H1 (cell line): Measurements from ENCODE around the gene FAT3. TPM values are rescaled to one million over a fixed set of nuclear protein-coding genes. Genes with fewer than 3 reads are reported as not detected.

Source experiments
- SP4 ChIP-seq: IDR thresholded peaks from 2 replicates; pipeline ENCODE4 v1.6.1; 2012; ENCODE audit warnings: low read length, inconsistent platforms
- polyA plus RNA-seq, 7 experiments: library from polyadenylated mRNA; depleted of rRNA in 3 of 7; stranded (reverse) in 5 of 7; unstranded in 2 of 7; fragments of >200 nt in 5 of 7; fragments of 200-250 nt in 2 of 7; gene quantifications; 1 replicate in 5 of 7; 2 replicates in 1 of 7; 4 replicates in 1 of 7; pipeline versions ENCODE4 v1.2.1 to v1.2.3, GENCODE V29; 2011 to 2013; ENCODE audit warnings: missing spikeins in 2 of 7, mixed read lengths in 2 of 7
- total RNA-seq: library from RNA; stranded (reverse); fragmentation: NEBNext Ultra II Directional; extraction: Animal tissue kit (Norgen Biotek cat#: 25700); gene quantifications from 2 replicates; pipeline ENCODE4 v1.2.1, GENCODE V29; 2021

Gene FAT3
- total and polyA plus RNA-seq, 2 of the 8 experiments (the other 6 are each of a cell fraction or from before 2014, with no cell fraction given) = 7.2 to 18.4 TPM

GRCh38 chr11:92179017-92179670 is 45.5 kb upstream of the FAT3 start (continued):
- no peak for TF ChIP-seq SP4
- TF ChIP-seq, all 59 proteins: peak for 0
